H1 (cell line): ENCODE results near the gene RPS6KL1. TPM values are rescaled to one million over a fixed set of nuclear protein-coding genes. Genes with fewer than 3 reads are reported as not detected.

Experiments
- CTCF ChIA-PET: fragments of 300-600 bp; sonication (Branson Sonifier 250); formaldehyde crosslinking; loops from one replicate; lab custom pipeline; 2021; ENCODE audit not compliant: partially characterized antibody; lab: Charles Lee
- POLR2A ChIA-PET: fragments of 300-600 bp; sonication (Branson Sonifier 250); formaldehyde crosslinking; loops from one replicate; lab custom pipeline; 2021; ENCODE audit warnings: inconsistent platforms; ENCODE audit not compliant: partially characterized antibody; lab: Charles Lee
- DNase-seq, 2 experiments: peaks; one replicate each; pipeline versions ENCODE4 v3.0.0 to v3.0.0-alpha.2; 2010 to 2022; ENCODE audit warnings: low spot score in 2 of 2, low read depth in 1 of 2, mixed read lengths in 1 of 2
- FAIRE-seq: peaks from 2 replicates; lab custom pipeline; 2011; peaks lifted over from hg19 to GRCh38; lab: Jason Lieb, UNC
- H2AFZ ChIP-seq: 2 replicates; pipeline ENCODE4 v1.8.1; 2012; ENCODE audit warnings: low read length, inconsistent platforms
- H2AK5ac ChIP-seq: 2 replicates; pipeline ENCODE4 v1.6.1; 2013; ENCODE audit warnings: low read depth, low read length
- H2BK120ac ChIP-seq: replicated peaks from 2 replicates; pipeline ENCODE3; 2013; ENCODE audit warnings: low read depth, low read length, inconsistent platforms
- H2BK12ac ChIP-seq: 2 replicates; pipeline ENCODE4 v1.6.1; 2013; ENCODE audit warnings: low read depth, low read length
- H2BK15ac ChIP-seq: 2 replicates; pipeline ENCODE4 v1.6.1; 2013; ENCODE audit warnings: low read length
- H2BK20ac ChIP-seq: 2 replicates; pipeline ENCODE4 v1.6.1; 2013; ENCODE audit warnings: low read length
- H2BK5ac ChIP-seq: 2 replicates; pipeline ENCODE4 v1.6.1; 2013; ENCODE audit warnings: low read depth, low read length
- H3K14ac ChIP-seq: 2 replicates; pipeline ENCODE4 v1.6.1; 2013; ENCODE audit warnings: inconsistent platforms; ENCODE audit not compliant: insufficient read length
- H3K18ac ChIP-seq: 2 replicates; pipeline ENCODE4 v1.6.1; 2013; ENCODE audit warnings: low read length; ENCODE audit errors: extremely low read depth
- H3K23ac ChIP-seq: 2 replicates; pipeline ENCODE4 v1.6.1; 2013; ENCODE audit warnings: inconsistent platforms; ENCODE audit not compliant: insufficient read length
- H3K23me2 ChIP-seq: 2 replicates; pipeline ENCODE4 v1.6.1; 2013; ENCODE audit warnings: low read depth, low read length
- H3K27ac ChIP-seq: 2 replicates; pipeline ENCODE4 v1.6.1; 2011; ENCODE audit warnings: low read depth, low read length, inconsistent platforms
- H3K27me3 ChIP-seq, 4 experiments: replicated peaks in 1 of 4; 1 replicate in 1 of 4; 2 replicates in 3 of 4; pipeline versions ENCODE4 v1.6.1 to v1.8.1; 2011 to 2013; ENCODE audit warnings: low read length in 3 of 4, mild to moderate bottlenecking in 3 of 4, inconsistent platforms in 2 of 4, mixed read lengths in 2 of 4, moderate library complexity in 1 of 4; ENCODE audit not compliant: control insufficient read depth in 3 of 4, insufficient read depth in 3 of 4; ENCODE audit errors: extremely low read depth in 1 of 4
- H3K36me3 ChIP-seq, 4 experiments: 2 replicates each; pipeline versions ENCODE4 v1.6.1 to v1.8.1; 2011 to 2013; ENCODE audit warnings: mild to moderate bottlenecking in 4 of 4, low read length in 3 of 4, moderate library complexity in 2 of 4, control low read depth in 1 of 4, inconsistent platforms in 1 of 4; ENCODE audit not compliant: insufficient read depth in 4 of 4, control insufficient read depth in 2 of 4
- H3K4ac ChIP-seq: replicated peaks from 2 replicates; pipeline ENCODE3; 2013; ENCODE audit warnings: low read length, low read depth, mixed read lengths, inconsistent platforms; ENCODE audit not compliant: insufficient read length
- H3K4me1 ChIP-seq, 4 experiments: replicated peaks in 1 of 4; 1 replicate in 1 of 4; 2 replicates in 3 of 4; pipeline versions ENCODE4 v1.6.1 to v1.8.1; 2011 to 2013; ENCODE audit warnings: low read length in 3 of 4, inconsistent platforms in 2 of 4, mixed read lengths in 1 of 4; ENCODE audit not compliant: insufficient read depth in 4 of 4, control insufficient read depth in 3 of 4
- H3K4me2 ChIP-seq, 2 experiments: 2 replicates each; pipeline versions ENCODE4 v1.6.1 to v1.8.1; 2011 to 2013; ENCODE audit warnings: low read depth in 2 of 2, low read length in 2 of 2, control low read depth in 1 of 2, inconsistent platforms in 1 of 2, mild to moderate bottlenecking in 1 of 2; ENCODE audit not compliant: insufficient read depth in 1 of 2
- H3K4me3 ChIP-seq, 4 experiments: fragments of 200-600, 300-600 bp in 1 of 4; sonication (generic), shearing (Covaris generic), sonication (Bioruptor Twin) in 1 of 4; 2 replicates each; pipeline versions ENCODE4 v1.5.1 to v1.8.1; 2011 to 2016; ENCODE audit warnings: low read length in 4 of 4, low read depth in 3 of 4, control low read depth in 2 of 4, inconsistent platforms in 2 of 4, mild to moderate bottlenecking in 2 of 4, mixed read lengths in 1 of 4, moderate library complexity in 1 of 4; ENCODE audit not compliant: insufficient read depth in 2 of 4; ENCODE audit errors: extremely low read depth in 1 of 4
- H3K56ac ChIP-seq: replicated peaks from 2 replicates; pipeline ENCODE3; 2013; ENCODE audit warnings: low read depth, mild to moderate bottlenecking, mixed read lengths, low read length, inconsistent platforms; ENCODE audit not compliant: insufficient read length
- H3K79me1 ChIP-seq: 2 replicates; pipeline ENCODE4 v1.6.1; 2013; ENCODE audit warnings: low read depth, low read length, control low read depth
- H3K79me2 ChIP-seq, 2 experiments: 2 replicates each; pipeline versions ENCODE4 v1.6.1 to v1.8.1; 2012 to 2013; ENCODE audit warnings: low read length in 2 of 2, mild to moderate bottlenecking in 2 of 2, inconsistent platforms in 1 of 2; ENCODE audit not compliant: insufficient read depth in 2 of 2, control insufficient read depth in 1 of 2
- H3K9ac ChIP-seq, 4 experiments: replicated peaks in 1 of 4; 1 replicate in 1 of 4; 2 replicates in 3 of 4; pipeline versions ENCODE4 v1.6.1 to v1.8.1; 2011 to 2013; ENCODE audit warnings: low read depth in 3 of 4, low read length in 3 of 4, control low read depth in 2 of 4, mild to moderate bottlenecking in 2 of 4, moderate library complexity in 2 of 4, inconsistent platforms in 1 of 4; ENCODE audit errors: extremely low read depth in 1 of 4
- H3K9me3 ChIP-seq, 2 experiments: 2 replicates each; pipeline versions ENCODE4 v1.6.1 to v1.8.1; 2012 to 2013; ENCODE audit warnings: mild to moderate bottlenecking in 2 of 2, moderate library complexity in 2 of 2, control low read depth in 1 of 2, inconsistent platforms in 1 of 2, low read depth in 1 of 2, low read length in 1 of 2, mixed read lengths in 1 of 2; ENCODE audit not compliant: insufficient read depth in 2 of 2
- H4K20me1 ChIP-seq, 2 experiments: replicated peaks in 1 of 2; 2 replicates each; pipeline versions ENCODE3 to v1.8.1; 2011 to 2013; ENCODE audit warnings: inconsistent platforms in 2 of 2, low read length in 2 of 2, mild to moderate bottlenecking in 1 of 2; ENCODE audit not compliant: insufficient read depth in 2 of 2, control insufficient read depth in 1 of 2
- H4K5ac ChIP-seq: 2 replicates; pipeline ENCODE4 v1.6.1; 2013; ENCODE audit warnings: low read length, low read depth, mixed read lengths, inconsistent platforms; ENCODE audit not compliant: insufficient read length
- H4K8ac ChIP-seq: 2 replicates; pipeline ENCODE4 v1.8.0; 2013; ENCODE audit warnings: mild to moderate bottlenecking, moderate library complexity, low read length, inconsistent platforms; ENCODE audit not compliant: insufficient read depth; ENCODE audit errors: extremely low read depth
- H4K91ac ChIP-seq: replicated peaks from 2 replicates; pipeline ENCODE3; 2013; ENCODE audit warnings: low read length, mixed read lengths, inconsistent platforms; ENCODE audit not compliant: insufficient read length
- CBX8 ChIP-seq: fragments of 300-800, 300-1000 bp; sonication (generic); IDR thresholded peaks from 2 replicates; pipeline ENCODE4 v1.7.1; 2016; ENCODE audit warnings: low read depth, low read length, borderline replicate concordance
- GABPA ChIP-seq: IDR thresholded peaks from 2 replicates; pipeline ENCODE4 v1.6.1; 2011; ENCODE audit warnings: mild to moderate bottlenecking, low read length, moderate library complexity, borderline replicate concordance; ENCODE audit not compliant: insufficient read depth
- WGBS, 2 experiments: shearing (Covaris generic) in 1 of 2; methylation state at CpG; one replicate each; pipeline versions ENCODE4 v1.1.6 to v1.1.7; 2013 to 2015; ENCODE audit warnings: low lambda C conversion rate in 2 of 2, mixed read lengths in 2 of 2, inconsistent platforms in 1 of 2, low coverage in 1 of 2, missing lambda C conversion rate in 1 of 2; ENCODE audit not compliant: insufficient replicate concordance in 2 of 2, insufficient coverage in 1 of 2, insufficient read length in 1 of 2; ENCODE audit errors: extremely low coverage in 1 of 2, missing lambda C conversion rate in 1 of 2; 5-methylcytosine and 5-hydroxymethylcytosine counted together
- polyA plus RNA-seq, 7 experiments: library from polyadenylated mRNA; depleted of rRNA in 3 of 7; stranded (reverse) in 5 of 7; unstranded in 2 of 7; fragments of >200 nt in 5 of 7; fragments of 200-250 nt in 2 of 7; gene quantifications; 1 replicate in 5 of 7; 2 replicates in 1 of 7; 4 replicates in 1 of 7; pipeline versions ENCODE4 v1.2.1 to v1.2.3, GENCODE V29; 2011 to 2013; ENCODE audit warnings: missing spikeins in 2 of 7, mixed read lengths in 2 of 7
- total RNA-seq: library from RNA; stranded (reverse); fragmentation: NEBNext Ultra II Directional; extraction: Animal tissue kit (Norgen Biotek cat#: 25700); gene quantifications from 2 replicates; pipeline ENCODE4 v1.2.1, GENCODE V29; 2021

RPS6KL1 gene
- total and polyA plus RNA-seq, 2 of the 8 experiments (the other 6 are each of a cell fraction or from before 2014, with no cell fraction given), result 9.8 to 13.8 TPM

DNA sequence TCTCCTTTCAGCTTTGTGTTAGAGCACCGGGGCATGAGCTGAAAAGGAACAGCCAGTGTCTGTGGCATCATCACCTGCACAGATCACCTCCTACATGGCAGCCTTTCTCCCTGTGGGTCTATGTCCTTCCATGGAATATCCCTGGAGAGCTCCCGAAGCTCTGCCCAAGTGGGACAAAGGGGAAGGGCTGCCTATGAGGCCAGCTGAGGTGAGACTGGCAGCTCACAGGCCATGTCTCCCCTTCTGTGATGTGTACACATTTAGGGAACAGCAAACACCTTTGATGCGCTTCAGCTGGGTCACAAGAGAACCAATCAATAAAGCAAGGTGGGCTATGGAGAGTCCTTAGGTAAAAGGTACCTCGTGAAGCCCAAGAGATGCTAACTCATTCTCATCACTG, 51.2 kb downstream of the RPS6KL1 start:
- no peak for FAIRE-seq
- 91% methylated on average over 4 of the region's 4 CpGs; no CpG with 5 or more reads in 1 of the 2 experiments for WGBS, 2 experiments
- H3K18ac ChIP-seq, result no peak overlapping the region
- POLR2A ChIA-PET, result interaction anchor here (1.2 to 1.7 kb wide), 3 partner anchors 9 to 11 kb away, joined by 3 to 9 read pairs (median 3); no protein-coding TSS in a partner anchor
- no peaks in the 10 kb centered on the region for H3K9me3 ChIP-seq
- H3K27ac ChIP-seq, result no peak overlapping the region
- TF ChIP-seq CBX8 (no peak), GABPA (no peak)
- no peak overlapping the region for H3K56ac ChIP-seq
- H3K27me3 ChIP-seq, result no peaks in the 10 kb centered on the region
- H2BK12ac ChIP-seq, result no peak overlapping the region
- H3K36me3 ChIP-seq, result no peaks in the 10 kb centered on the region
- H4K8ac ChIP-seq, result no peak overlapping the region
- CTCF ChIA-PET, result interaction anchor here (0.8 to 17.5 kb wide), 8 partner anchors 9 to 263 kb away, joined by 3 to 364 read pairs (median 6); no protein-coding TSS in a partner anchor
- H3K4me1 ChIP-seq, result peaks cover 0 to 5% (median 3%) of the 10 kb centered on the region in 4 experiments; a peak in 3 of 7 replicates
- H4K5ac ChIP-seq, result no peak overlapping the region
- no peak overlapping the region for H3K4me2 ChIP-seq
- H2BK120ac ChIP-seq, result no peak overlapping the region
- no peak overlapping the region for H2AFZ ChIP-seq
- H3K4me3 ChIP-seq, result no peak overlapping the region
- H3K23ac ChIP-seq, result no peak overlapping the region
- DNase-seq, result no peak
- H3K23me2 ChIP-seq, result no peaks in the 10 kb centered on the region
- H2AK5ac ChIP-seq, result no peak overlapping the region
- no peak overlapping the region for H4K91ac ChIP-seq
- no peak overlapping the region for H2BK5ac ChIP-seq
- no peak overlapping the region for H3K4ac ChIP-seq
- H2BK20ac ChIP-seq, result no peak overlapping the region
- H3K9ac ChIP-seq, result no peak overlapping the region
- no peaks in the 10 kb centered on the region for H3K79me2 ChIP-seq
- H2BK15ac ChIP-seq, result no peak overlapping the region
- H3K79me1 ChIP-seq, result no peaks in the 10 kb centered on the region
- no peak overlapping the region for H3K14ac ChIP-seq
- no peaks in the 10 kb centered on the region for H4K20me1 ChIP-seq
